Hematopoietic multipotent progenitor cell treated with erythropoietin and hydrocortisone succinate and interleukin-3 and kit ligand, for 17 days (in vitro differentiated cells): ENCODE results near the gene DAAM1.

Experiments used
- DNase-seq: peaks from one replicate; pipeline ENCODE4 v3.0.0-alpha.2; 2015; ENCODE audit warnings: low spot score

Gene DAAM1

DNA sequence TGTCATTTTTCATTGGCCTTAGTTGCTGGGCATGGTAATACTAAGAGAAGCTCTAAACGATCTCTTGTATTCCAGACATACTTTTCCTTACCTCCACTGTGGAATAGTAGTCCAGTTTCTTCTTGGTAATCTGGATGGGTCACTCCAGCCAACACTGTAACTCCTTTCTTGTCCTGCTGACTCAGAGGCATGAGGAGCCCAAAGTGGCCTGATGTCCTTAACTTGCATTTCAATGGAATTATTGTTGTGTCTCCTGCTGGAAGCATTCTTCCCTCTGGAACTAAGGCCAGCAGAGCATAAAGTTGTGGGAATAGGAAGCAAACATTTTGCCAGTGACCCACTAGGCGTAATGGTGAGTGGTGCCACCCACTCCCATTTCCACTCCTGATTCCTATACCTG is 33.1 kb downstream of the DAAM1 start:
- no peak for DNase-seq

DNA sequence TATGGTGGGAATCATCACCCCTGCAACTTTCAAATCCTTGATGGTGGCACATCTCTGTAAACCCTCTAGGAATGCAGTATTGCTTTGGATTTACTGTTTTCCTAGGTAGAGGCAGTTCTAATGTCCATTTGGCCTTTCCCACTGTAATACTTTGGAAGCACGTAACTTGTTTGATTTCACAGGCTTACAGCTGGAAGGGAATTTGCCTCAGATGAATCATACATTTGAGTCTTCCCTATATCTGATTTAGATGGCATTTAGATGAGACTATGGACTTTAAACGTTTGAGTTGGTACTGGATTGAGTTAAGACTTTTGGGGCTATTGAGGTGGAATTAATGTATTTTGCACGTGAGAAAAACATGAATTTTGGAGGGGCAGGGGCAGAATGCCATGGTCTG is 35.9 kb downstream of the DAAM1 start:
- no peak for DNase-seq

DNA sequence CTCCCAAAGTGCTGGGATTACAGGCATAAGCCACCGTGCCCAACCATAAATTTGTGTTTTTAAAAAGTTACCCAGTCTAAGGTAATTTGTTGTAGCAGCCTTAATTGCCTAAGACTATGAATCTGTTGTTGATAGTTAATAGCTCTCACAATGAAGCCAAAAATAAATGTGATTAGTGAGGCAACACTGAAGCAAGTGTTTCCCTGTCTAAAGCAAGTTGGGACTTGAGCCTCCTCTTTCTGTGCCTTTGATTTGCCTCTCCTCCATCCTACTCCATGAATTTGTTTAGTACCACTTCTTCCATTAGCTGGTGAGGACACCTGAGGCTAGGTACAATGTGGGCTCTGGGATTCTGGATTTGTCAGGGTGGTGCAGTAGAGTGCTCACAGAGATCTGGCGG is 36.8 kb downstream of the DAAM1 start:
- no peak for DNase-seq

DNA sequence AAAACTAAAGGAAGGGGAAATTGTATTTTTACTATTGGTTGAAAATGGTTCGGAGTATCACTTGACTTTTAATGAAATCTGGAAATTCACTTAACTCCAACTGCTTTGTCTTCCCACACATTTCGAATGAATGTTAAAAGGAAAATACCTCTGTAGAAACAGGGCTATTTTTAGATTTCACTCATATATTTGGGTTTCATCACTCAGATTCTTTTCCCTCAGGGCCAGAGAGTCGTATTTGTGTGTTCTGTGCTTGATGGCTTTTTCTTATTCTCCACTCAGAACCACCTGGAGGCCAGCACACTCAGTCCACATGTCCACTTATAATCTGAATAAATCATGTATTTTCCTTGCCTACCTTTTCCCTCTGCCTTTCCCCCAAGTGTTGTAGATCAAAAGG is 40.0 kb downstream of the DAAM1 start:
- DNase-seq = no peak

DNA sequence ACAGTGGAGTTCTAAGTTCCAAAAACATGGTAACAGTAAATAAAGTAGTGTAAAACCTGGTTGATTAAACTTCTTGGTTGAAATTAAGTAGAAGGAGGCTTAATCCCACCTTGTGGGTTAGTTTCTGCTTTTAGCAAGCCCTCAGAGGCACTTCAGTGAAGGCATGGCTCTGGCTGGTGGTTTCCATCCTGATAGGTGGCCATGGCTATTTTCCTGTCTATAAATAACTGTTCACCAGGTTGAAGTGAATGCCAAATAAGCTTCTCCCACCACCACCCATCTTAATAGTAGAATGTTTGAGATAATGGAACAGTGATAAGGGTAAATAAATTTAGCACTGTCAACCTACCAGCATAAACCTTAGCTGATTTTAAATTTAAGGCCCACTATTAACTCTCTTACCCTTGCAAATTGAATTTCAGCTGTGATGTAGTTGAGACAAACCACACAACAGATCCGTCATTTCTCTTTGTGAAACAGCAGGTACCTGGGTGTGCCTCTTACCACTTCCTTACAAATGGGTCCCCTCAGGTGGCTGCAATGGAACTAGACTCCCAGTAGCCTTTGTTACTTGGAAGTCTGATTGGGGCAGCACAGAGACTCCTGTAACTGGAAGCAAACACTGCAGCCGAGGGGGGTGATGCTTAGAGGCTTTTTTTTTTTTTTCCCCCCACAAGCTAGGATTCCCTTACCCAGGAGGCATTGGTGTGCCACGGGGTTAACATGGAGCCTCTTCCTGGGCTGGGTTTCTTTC is 41.4 kb downstream of the DAAM1 start:
- DNase-seq = no peak

DNA sequence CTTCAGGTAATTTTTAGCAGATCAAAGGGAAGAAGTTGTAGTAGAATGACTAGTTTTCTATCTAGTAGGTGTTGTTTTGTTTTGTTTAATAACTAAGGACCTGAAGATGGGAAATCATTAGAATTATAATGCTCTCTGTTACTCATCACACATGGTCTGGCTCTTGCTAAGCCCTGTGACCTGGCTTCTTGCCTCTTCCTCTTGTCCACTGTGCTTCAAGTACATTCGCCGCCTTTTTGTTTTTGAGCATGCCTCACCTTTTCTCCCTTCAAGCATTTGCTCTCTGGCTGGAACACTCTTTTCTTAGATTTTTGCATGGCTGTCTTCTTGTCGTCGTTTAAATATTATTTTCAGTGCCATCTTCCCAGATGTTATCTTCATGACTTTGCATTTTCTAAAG is 47.7 kb downstream of the DAAM1 start:
- no peak for DNase-seq

DNA sequence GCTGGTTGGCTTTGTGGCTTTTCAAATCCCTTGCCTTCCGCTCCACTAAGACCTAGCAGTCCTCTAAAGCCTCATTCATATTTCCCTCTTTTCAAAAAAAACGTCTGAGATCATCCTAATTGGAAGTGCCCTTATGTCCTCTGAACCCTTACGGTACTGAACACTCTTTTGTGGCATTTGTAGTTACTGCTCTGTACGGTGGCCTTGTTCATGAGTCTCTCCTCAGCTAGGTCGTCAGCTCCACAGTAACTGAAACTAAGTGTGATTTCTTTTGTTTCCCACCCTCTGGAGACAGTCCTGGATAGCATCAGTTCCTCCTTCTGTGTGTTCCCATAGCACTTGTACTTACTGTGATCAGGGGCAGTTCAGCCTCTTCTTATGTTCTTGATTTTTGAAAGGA is 49.7 kb downstream of the DAAM1 start:
- no peak for DNase-seq

DNA sequence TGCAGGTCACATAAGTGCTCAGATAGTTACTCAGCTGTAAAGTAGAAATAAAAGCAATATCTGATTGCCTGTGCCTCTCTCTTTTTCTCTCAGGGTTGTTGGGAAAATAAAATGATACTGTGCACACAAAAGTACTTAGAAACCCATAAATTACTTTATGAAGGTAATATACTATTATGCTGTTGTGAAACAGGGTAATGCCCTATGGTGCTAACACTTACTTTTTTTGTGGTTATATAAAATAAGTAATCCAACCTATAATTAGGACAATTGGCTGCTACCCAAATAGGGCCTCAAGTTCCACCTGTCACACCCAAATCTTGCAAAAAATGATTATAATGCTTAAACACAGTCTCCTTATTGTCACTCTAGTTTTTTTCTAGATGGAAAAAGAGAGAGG is 50.6 kb downstream of the DAAM1 start:
- DNase-seq = no peak

DNA sequence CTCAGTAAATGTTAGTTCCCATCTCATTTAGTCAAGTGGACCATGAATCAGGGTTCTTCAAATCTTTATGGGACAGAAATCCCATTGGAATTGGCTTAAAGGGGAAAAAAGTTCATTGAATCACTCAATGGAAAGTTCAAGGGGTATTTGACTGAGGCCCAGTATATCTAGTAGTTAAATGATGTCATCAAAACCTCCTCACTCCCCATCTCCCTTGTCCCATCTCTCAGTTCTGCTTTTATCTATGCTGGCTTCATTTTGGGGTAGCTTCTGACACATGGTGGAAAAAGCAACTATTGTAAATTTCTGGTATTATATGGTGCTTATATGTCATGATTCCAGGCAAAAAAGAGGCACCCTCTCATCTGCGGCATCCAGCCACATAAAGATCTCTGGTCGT is 51.9 kb downstream of the DAAM1 start:
- no peak for DNase-seq

DNA sequence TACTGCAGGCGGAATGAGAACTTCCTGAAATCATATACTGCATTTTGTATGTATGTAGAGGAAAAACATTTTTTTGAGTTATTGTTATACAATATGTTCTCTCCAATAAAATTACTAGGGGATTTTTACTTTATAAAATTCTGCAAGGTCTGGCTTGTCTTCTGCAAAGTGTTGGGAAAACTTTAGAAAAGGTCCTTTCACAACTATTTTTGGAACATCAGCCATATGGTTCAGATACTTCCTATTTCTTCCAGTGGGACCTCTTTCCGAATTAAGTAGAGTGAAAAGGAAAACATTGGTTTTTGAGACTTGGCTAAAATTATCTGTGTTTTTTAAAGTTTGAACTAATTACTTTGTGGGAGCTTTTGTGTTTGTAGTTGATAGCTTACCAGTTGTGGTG is 52.7 kb downstream of the DAAM1 start:
- DNase-seq = no peak

DNA sequence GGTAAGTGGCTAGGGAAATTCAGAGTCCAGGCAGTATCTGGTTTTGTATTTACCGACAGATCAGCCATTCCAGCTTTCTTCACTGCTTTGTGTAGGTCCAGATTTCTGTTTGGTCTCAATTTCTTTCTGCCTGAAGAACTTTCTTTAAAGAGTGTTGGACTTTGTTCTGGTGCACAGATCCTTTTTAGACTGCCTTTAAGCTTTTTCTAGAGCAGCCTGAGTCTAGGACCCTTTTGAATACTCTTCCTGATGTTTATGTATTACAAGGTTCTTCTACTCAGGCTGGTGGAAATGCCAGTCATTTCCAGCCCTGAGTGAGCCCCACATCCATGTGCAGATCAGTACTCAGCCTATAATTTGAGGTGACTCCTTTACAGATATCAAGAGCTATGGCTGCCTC is 54.7 kb downstream of the DAAM1 start:
- DNase-seq = no peak

DNA sequence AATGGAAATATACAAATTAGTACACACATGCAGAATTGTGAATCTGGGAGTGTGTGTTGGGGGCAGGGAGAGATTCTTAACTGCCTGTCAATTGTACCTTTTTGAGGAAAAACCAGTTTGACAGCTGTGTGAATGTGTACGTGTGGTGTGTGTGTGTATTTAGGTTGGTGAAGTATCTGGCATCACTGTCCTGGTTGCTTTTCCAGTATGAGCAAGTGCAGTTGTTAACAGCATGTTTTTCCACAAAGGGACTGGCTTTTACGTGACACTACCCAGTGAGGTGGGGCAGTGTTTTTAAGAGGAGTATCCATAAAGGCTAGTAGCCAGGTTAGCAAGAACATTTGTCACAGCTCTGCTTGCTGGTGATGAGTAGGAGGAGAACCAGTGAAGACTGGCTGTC is 56.1 kb downstream of the DAAM1 start:
- no peak for DNase-seq

DNA sequence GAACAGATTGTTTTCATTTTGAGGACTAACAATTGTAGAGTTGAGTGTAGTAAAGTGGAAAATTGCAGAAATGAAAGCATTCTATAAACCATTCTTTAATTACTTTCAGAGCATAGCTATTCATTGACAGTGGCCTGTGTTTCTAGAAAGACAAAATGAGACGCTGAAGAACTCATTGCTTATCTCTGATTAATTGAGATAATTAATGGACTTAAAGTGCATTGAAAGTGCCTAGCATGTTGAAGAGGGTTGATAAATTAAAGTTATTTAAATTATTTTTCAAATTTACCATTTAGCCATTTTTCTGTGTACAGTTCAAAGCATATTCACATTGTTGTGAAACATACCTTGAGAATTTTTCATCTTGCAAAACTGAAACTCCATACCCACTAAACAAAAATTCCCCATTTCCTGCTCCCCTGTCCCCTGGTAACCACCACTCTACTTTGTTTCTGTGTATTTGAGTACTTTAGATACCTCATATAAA is 57.4 kb downstream of the DAAM1 start:
- DNase-seq = no peak

DNA sequence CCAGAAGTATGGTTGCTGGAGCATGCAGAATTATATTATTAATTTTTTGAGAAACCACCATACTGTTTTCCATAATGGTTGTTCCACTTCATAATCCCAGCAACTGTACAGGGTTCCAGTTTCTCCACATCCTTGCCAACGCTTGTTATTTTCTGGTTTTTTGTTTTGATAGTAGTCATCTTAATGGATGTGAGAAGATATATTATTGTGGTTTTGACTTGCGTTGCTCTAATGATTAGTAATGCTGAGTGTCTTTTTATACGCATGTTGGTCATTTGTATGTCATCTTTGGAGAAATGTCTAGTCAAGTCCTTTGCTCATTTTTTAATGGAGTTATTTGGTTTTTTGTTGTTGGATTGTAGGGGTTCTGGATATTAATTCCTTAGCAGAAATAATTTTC is 58.1 kb downstream of the DAAM1 start:
- no peak for DNase-seq

DNA sequence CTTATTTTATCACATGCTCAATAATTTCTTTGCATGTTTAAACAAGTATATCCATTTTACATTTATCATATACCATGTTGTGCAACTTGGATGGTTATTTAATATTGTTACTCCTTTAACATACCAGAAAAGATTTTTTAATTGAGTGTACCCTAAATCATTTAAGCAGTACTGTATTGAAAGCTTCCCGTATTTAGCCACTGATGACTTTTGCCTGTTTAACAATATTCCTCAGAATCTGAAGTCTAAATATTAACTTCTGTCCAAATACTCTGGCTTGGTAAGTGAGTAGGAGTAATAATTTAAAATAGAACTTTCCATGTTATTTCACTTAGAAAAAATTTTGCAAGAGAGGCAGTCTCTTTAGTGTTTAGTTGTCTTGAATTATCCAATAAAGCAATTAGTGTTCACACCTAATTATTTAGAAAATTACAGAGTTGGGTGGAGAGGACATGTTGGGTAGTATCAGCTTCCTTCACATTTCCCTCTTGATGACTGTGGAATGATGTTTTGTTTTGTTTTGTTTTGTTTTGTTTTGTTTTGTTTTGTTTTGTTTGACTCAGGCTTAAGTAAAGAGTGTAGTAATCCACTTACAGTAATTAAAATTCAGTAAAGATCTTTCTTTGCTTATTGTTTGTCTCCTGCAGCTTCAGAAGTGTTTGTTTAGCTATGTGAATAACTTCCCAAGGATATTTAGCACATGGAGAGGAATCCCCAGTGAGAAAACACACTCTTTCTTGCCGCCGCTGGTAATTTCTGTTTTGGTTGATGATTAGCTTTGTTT is 59.5 kb downstream of the DAAM1 start:
- no peak for DNase-seq

DNA sequence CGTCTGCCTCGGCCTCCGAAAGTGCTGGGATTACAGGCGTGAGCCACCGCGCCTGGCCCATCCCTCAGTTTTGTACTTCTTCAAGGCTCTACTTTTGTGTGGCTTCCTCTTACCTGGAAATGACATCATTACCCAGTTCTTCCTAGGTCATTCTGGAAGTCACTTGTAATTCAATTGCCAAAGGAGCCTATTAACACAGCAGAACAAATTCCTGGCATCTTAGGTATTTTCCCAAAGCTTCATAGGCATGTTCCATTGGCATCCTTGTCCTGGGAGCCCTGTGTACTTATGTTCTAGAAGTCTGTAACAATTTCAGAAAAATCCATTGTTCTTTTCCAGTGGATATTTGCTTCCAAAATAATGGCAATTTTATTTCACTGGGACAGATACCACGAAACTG is 60.6 kb downstream of the DAAM1 start:
- no peak for DNase-seq

DNA sequence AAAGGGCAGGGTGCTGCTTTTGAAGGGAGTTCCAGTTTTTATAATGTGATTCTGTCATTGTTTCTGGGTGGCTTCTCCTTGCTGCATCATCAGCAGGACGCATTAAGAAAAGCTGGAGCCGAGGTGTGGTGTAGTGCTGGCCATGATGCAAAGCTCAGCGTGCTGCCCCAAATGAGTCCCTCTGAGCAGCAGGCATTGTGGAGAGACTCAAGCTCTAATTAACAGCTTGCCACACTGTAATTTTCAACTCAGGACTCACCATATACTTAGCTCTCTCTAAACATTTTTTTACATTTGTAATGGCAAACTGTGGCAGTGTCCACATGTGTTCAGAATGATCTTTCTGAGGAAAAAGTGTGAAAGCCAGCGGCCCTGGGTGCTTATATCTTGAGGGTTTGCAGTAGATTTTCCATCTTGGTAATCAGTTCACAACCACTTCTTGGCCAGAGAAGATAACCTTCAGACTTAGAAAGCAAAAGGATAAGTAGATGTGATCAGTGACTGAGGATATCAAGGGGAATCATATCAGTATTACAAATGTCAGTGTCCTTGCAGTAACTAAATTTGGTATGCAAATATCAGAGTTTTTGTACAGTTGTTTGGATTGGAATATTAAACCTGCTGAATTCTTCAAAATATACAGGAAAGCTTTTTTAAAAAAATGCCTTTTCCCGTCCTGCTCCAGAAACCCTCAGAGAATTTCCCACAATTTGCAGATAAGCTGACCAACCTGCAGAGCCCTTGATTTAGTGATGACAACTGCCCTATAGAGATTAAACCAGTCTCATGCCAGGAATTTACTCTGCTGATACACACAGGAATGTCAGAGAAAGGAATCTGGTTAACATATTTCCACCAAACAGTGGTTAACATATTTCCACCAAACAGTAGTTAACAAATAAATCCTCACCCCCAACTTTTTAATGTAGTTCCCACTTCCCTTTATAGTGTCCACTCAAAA is 63.6 kb downstream of the DAAM1 start:
- no peak for DNase-seq

DNA sequence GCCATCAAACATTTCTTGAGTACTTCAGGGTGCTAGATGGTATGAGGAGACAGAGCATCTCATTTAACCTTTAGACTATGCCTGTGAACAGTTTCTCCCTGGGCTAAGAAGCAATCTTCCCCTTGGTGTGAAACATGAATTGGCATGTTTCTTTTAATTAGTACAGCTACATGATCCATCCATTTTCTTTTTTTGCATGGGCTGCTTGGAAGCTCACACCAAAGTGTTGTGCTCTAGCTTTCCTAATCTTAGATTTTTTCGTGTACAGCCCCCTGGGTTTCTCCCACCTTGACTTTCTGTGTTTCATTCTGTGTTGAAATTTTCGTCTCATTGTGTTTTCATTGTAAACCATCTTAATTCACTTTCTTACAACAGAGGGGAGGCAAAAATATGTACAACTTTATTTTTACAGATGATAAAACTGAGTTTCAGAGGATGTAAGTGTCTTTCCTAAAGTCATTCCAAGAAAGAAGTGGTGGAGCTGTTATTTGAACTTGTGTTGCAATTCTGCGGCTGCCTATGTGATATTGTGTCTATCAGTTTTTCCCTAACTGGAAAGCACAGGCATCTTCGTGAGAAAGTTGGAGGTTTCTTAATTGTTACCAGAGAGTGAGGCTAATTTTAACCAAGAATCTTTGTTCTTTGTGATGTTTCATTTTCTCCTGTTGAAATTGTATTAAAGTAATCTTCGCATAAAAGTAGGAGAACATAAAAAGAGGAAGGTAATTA is 64.5 kb downstream of the DAAM1 start:
- DNase-seq = no peak

DNA sequence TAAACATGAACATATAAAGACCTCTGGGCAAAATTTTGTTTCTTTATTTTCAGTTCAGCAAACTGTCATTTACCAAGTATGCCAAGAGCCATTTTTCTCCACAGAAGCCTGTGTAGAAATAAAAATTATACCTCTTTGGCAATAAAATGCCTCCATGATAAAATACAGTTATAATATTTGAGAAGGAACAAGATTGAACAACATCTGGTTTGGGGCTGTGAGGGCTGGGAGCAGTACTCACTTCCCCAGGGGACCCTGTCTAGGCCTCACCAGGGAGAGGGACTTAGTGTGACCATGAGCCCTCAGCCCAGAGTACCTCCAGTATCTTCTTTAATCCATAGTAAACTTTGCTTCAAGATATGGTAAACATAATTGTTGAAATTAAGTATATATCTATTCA is 65.1 kb downstream of the DAAM1 start:
- DNase-seq = no peak

DNA sequence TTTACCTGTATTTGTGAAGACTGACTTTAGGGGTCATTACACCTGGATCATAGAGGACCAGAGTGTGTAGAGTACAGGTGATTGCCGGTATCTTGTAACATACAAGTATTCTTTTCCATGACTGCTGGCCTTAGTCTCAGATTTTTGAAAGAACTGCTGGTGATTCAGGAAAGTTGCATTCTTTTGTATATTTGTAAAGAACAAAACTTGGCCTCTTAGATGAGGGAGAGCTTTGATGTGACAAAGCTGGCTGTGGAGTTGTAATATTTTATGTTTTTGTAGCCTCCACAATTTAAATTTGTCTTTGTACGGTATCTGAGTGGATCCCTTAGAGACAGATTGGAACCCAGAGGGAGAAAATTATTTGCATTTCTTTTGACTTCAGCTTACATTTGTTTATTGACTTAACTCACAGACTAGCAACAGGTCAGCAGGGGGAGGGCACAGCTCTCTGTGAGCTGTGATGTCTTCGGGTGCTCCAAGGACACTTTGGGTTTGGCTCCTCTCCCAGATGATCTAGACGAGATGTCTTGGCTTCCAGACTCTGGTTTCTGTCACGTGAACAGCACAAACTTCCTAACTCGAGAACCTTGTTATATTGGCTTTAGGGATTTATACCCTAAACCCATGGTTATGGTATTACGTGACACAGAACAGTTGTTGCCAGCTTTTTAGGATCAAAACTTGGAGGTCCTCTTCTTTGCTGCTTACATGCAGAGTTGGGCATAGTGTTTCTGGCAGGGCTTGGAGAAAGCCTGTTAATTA is 65.9 kb downstream of the DAAM1 start:
- peak; percentile 27 for DNase-seq
